Osteoblast (primary cell): Measurements from ENCODE around the gene BARX2. TPM values are rescaled to one million over a fixed set of nuclear protein-coding genes. Genes with fewer than 3 reads are reported as not detected.

ENCODE experiments used
- DNase-seq: peaks from one replicate; pipeline ENCODE4 v3.0.0; 2011; ENCODE audit warnings: low spot score, mixed read lengths; ENCODE audit not compliant: insufficient read length; ENCODE audit errors: missing footprints
- H2AFZ ChIP-seq: 2 replicates; pipeline ENCODE4 v1.6.0; 2011; ENCODE audit warnings: mild to moderate bottlenecking, low read length
- H3K27ac ChIP-seq: 2 replicates; pipeline ENCODE4 v1.5.1; 2011; ENCODE audit warnings: mild to moderate bottlenecking, low read depth, low read length, moderate library complexity
- H3K27me3 ChIP-seq: 2 replicates; pipeline ENCODE4 v1.6.0; 2012; ENCODE audit warnings: mild to moderate bottlenecking, control low read depth, inconsistent platforms, low read length, moderate library complexity; ENCODE audit not compliant: insufficient read depth
- H3K36me3 ChIP-seq: 2 replicates; pipeline ENCODE4 v1.5.1; 2011; ENCODE audit warnings: mild to moderate bottlenecking, low read length, control low read depth, moderate library complexity; ENCODE audit not compliant: insufficient read depth
- H3K4me1 ChIP-seq: 2 replicates; pipeline ENCODE4 v1.5.1; 2011; ENCODE audit warnings: mild to moderate bottlenecking, low read length, control low read depth, moderate library complexity; ENCODE audit not compliant: insufficient read depth
- H3K4me2 ChIP-seq: 2 replicates; pipeline ENCODE4 v1.6.0; 2011; ENCODE audit warnings: mild to moderate bottlenecking, low read length; ENCODE audit not compliant: insufficient read depth
- H3K4me3 ChIP-seq: fragments of 200-600 bp; sonication (generic); 3 replicates; pipeline ENCODE4 v1.5.1; 2012; ENCODE audit warnings: mild to moderate bottlenecking, low read length, inconsistent platforms; ENCODE audit not compliant: insufficient read depth
- H3K79me2 ChIP-seq: 2 replicates; pipeline ENCODE4 v1.6.0; 2012; ENCODE audit warnings: mild to moderate bottlenecking, low read length, control low read depth, inconsistent platforms; ENCODE audit not compliant: insufficient read depth
- H3K9me3 ChIP-seq: 2 replicates; pipeline ENCODE4 v1.5.1; 2011; ENCODE audit warnings: low read depth, low read length, control low read depth
- H4K20me1 ChIP-seq: 2 replicates; pipeline ENCODE4 v1.6.0; 2012; ENCODE audit warnings: mild to moderate bottlenecking, low read length, control low read depth; ENCODE audit not compliant: insufficient read depth
- total RNA-seq: library from RNA; depleted of rRNA; stranded (reverse); fragments of >200 nt; gene quantifications from 2 replicates; pipeline ENCODE4 v1.2.3, GENCODE V29; 2012
- TF ChIP-seq, protein P1 (sequence below): IDR thresholded peaks from 2 replicates; pipeline ENCODE4 v1.5.1; 2011; ENCODE audit warnings: mild to moderate bottlenecking, low read depth, low read length, moderate library complexity; ENCODE audit errors: extremely low read depth

The BARX2 gene
- total RNA-seq, 1 donor: not detected

DNA sequence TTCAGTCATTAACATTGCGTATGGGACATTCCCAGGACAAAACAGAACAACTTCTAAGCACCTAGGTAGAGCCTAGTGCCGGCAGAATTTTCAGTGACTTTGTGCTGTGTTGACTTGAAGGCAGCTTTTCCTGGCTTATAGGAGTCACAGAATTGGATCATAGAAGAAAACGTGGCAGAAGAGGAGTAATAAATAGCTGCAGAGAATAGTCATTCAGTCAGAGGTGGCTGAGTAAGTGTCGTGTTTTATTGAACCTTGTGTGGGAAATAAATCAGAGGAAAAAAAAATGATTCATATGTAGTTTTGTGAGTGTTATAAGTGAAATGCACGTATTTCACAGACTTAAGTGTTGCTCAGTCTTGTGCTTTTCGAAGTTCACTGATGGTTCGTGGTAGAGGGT lies 2.1 kb downstream of the BARX2 start:
- no peaks in the 10 kb centered on the region for H3K36me3 ChIP-seq
- no peak overlapping the region for H3K4me2 ChIP-seq
- H2AFZ ChIP-seq: no peak overlapping the region
- H3K27ac ChIP-seq: no peak overlapping the region
- H4K20me1 ChIP-seq: no peaks in the 10 kb centered on the region
- no peak for DNase-seq
- H3K9me3 ChIP-seq: no peaks in the 10 kb centered on the region
- TF ChIP-seq, protein P1, sequence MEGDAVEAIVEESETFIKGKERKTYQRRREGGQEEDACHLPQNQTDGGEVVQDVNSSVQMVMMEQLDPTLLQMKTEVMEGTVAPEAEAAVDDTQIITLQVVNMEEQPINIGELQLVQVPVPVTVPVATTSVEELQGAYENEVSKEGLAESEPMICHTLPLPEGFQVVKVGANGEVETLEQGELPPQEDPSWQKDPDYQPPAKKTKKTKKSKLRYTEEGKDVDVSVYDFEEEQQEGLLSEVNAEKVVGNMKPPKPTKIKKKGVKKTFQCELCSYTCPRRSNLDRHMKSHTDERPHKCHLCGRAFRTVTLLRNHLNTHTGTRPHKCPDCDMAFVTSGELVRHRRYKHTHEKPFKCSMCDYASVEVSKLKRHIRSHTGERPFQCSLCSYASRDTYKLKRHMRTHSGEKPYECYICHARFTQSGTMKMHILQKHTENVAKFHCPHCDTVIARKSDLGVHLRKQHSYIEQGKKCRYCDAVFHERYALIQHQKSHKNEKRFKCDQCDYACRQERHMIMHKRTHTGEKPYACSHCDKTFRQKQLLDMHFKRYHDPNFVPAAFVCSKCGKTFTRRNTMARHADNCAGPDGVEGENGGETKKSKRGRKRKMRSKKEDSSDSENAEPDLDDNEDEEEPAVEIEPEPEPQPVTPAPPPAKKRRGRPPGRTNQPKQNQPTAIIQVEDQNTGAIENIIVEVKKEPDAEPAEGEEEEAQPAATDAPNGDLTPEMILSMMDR: no peak
- H3K79me2 ChIP-seq: no peaks in the 10 kb centered on the region
- peaks cover 73% of the 10 kb centered on the region for H3K27me3 ChIP-seq
- H3K4me3 ChIP-seq: no peak overlapping the region
- peaks cover 6% of the 10 kb centered on the region for H3K4me1 ChIP-seq

DNA sequence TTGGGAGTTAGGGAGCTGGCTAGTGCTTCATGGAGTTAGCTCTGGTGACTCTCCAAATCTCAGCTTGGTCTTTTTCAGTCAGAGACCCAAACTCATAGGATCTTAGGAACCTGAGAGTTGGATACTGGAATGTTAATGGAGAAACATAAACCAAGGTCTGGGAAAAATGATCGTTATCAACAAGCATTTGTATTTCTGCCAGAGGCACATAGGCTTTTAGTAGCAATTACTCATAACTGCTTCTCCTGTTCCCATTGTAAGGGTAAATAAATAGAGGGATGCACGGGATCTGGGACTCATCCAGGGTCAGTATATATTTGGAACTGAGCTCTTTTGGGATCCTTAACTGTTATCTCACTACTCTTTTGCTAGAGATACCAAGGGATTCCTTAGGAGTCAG lies 4.8 kb downstream of the BARX2 start:
- H3K27me3 ChIP-seq: peaks cover 51% of the 10 kb centered on the region
- H3K4me2 ChIP-seq: no peak overlapping the region
- no peaks in the 10 kb centered on the region for H3K9me3 ChIP-seq
- H3K36me3 ChIP-seq: no peaks in the 10 kb centered on the region
- H2AFZ ChIP-seq: no peak overlapping the region
- no peak overlapping the region for H3K27ac ChIP-seq
- H3K4me1 ChIP-seq: no peaks in the 10 kb centered on the region
- no peak for DNase-seq
- no peak overlapping the region for H3K4me3 ChIP-seq
- no peaks in the 10 kb centered on the region for H3K79me2 ChIP-seq
- no peaks in the 10 kb centered on the region for H4K20me1 ChIP-seq
- TF ChIP-seq, protein P1: no peak

DNA sequence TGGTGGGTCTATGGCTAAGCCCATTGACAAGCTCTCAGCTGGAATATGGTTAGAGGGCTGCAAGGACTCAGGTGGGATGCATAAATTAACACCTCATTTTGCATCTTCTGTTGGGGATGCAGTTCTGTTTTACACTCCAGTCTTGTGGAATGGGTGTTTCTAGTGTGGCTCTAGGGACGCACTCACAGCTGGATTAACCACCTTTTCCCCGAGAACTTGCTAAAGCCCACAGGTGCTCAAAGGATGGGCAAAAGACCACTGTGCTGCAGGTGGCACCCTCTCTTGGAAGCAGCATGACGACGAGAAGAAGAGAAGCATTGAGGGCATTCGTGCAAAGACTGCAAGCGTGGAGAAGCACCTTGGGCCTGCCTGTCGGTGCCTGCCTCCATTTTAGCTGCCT lies 6.9 kb downstream of the BARX2 start:
- Histone ChIP-seq H3K27ac (no peak overlapping the region), H3K4me3 (no peak overlapping the region), H2AFZ (no peak overlapping the region), H3K36me3 (no peaks in the 10 kb centered on the region), H3K9me3 (no peaks in the 10 kb centered on the region), H3K4me1 (no peaks in the 10 kb centered on the region), H3K4me2 (no peak overlapping the region), H3K27me3 (peaks cover 43% of the 10 kb centered on the region), H4K20me1 (no peaks in the 10 kb centered on the region), H3K79me2 (no peaks in the 10 kb centered on the region)
- DNase-seq: no peak
- TF ChIP-seq, protein P1: no peak

DNA sequence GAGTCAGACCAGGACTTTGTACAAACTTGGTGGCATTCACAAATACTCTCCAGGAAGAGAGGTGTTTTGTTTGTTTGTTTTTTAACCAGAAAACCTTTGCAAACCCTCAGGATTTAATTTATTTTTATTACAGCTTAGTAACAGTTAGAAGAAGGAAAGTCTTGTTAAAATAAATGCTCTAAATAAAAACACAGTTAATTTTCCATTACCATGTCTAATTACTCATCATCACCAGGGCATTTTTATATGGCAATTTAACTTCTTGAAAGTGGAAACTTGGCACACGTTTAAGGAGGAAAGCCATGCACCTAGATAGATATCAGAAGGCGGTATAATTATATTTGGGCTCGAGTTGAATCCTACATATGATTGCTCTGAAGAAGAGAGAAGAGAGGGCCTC lies 7.4 kb downstream of the BARX2 start:
- Histone ChIP-seq H3K4me3 (no peak overlapping the region), H3K27me3 (peaks cover 43% of the 10 kb centered on the region)

More for the DNA sequence above, 7.4 kb downstream of the BARX2 start:
- TF ChIP-seq, protein P1: no peak
- no peaks in the 10 kb centered on the region for H3K9me3 ChIP-seq
- no peak overlapping the region for H2AFZ ChIP-seq
- no peaks in the 10 kb centered on the region for H3K79me2 ChIP-seq
- no peaks in the 10 kb centered on the region for H4K20me1 ChIP-seq
- H3K4me1 ChIP-seq: no peaks in the 10 kb centered on the region
- H3K27ac ChIP-seq: no peak overlapping the region
- H3K36me3 ChIP-seq: no peaks in the 10 kb centered on the region
- H3K4me2 ChIP-seq: no peak overlapping the region
- no peak for DNase-seq
